ENCODE results near the gene SPACDR. TPM values are rescaled to one million over a fixed set of nuclear protein-coding genes. Genes with fewer than 3 reads are reported as not detected.
A peak's percentile ranks its signal among the peaks of the same experiment; 100 is the strongest.
"Not testable (repeated sequence)": the region's sequence is repeated elsewhere in the genome, so short reads cannot be mapped to it uniquely, and the experiment has no call there.

Gene SPACDR
- total RNA-seq, 2 donors from 2014 or later: 0.31 to 0.39 TPM

- ATAC-seq (no peak), DNase-seq (no peak)
- intact Hi-C loops (cut with DNase I, micrococcal nuclease): no loop called here
These were observed 22.2 kb downstream of the SPACDR start for GRCh38 chr7:100441641-100442535.

GRCh38 chr7:100439244-100439643, 24.8 kb downstream of the SPACDR start:
- DNase-seq; ATAC-seq; intact Hi-C loops (cut with DNase I, micrococcal nuclease): not testable (repeated sequence)

- intact Hi-C loops (cut with DNase I, micrococcal nuclease); ATAC-seq; DNase-seq: not testable (repeated sequence)
These were observed 25.3 kb downstream of the SPACDR start for GRCh38 chr7:100438731-100439130.

GRCh38 chr7:100438172-100438571, 25.9 kb downstream of the SPACDR start:
- no peak for ATAC-seq
- DNase-seq: no peak
- intact Hi-C loops (cut with DNase I, micrococcal nuclease): no loop called here

GRCh38 chr7:100437150-100438100, 26.6 kb downstream of the SPACDR start:
- ATAC-seq (no peak), DNase-seq (peak; percentile 26 to 37)
- intact Hi-C loops (cut with DNase I, micrococcal nuclease): no loop called here

- ATAC-seq: peak; percentile 55
- intact Hi-C loops (cut with DNase I, micrococcal nuclease): no loop called here
- peak; percentile 45 to 66 for DNase-seq
These were observed 28.4 kb downstream of the SPACDR start for GRCh38 chr7:100435401-100436304.

GRCh38 chr7:100434297-100435144, 29.5 kb downstream of the SPACDR start:
- DNase-seq (no peak), ATAC-seq (no peak)
- intact Hi-C loops (cut with DNase I, micrococcal nuclease): no loop called here

GRCh38 chr7:100433592-100434296, 30.3 kb downstream of the SPACDR start:
- DNase-seq (peak in 1 of 2 donors; percentile 11), ATAC-seq (no peak)

GRCh38 chr7:100433276-100433591, 30.8 kb downstream of the SPACDR start:
- DNase-seq (no peak), ATAC-seq (no peak)
- intact Hi-C loops (cut with DNase I, micrococcal nuclease): no loop called here

More at GRCh38 chr7:100433592-100434296, 30.3 kb downstream of the SPACDR start:
- intact Hi-C loops (cut with DNase I, micrococcal nuclease): no loop called here

GRCh38 chr7:100432621-100433275, 31.3 kb downstream of the SPACDR start:
- ATAC-seq (no peak), DNase-seq (no peak)
- intact Hi-C loops (cut with DNase I, micrococcal nuclease): no loop called here

GRCh38 chr7:100432053-100432452, 32.0 kb downstream of the SPACDR start:
- intact Hi-C loops (cut with DNase I, micrococcal nuclease): no loop called here
- DNase-seq: no peak
- no peak for ATAC-seq

- ATAC-seq (no peak), DNase-seq (peak in 1 of 2 donors; percentile 32)
- intact Hi-C loops (cut with DNase I, micrococcal nuclease): no loop called here
These were observed 32.7 kb downstream of the SPACDR start for GRCh38 chr7:100431286-100431735.

- intact Hi-C loops (cut with DNase I, micrococcal nuclease): no loop called here
- DNase-seq (peak; percentile 44 to 45), ATAC-seq (no peak)
These were observed 33.4 kb downstream of the SPACDR start for GRCh38 chr7:100430493-100431285.

- ATAC-seq (peak; percentile 51), DNase-seq (peak; percentile 97)
- intact Hi-C loops (cut with DNase I, micrococcal nuclease): no loop called here
These were observed 34.2 kb downstream of the SPACDR start, which contains the start of gene MEPCE for GRCh38 chr7:100429637-100430492. Gene MEPCE, plus strand, starts transcription at chr7:100429831. Its CDS starts 188 bp downstream, at chr7:100430019.

Measured in left colon (tissue), 2 donors.